Right lobe of liver (tissue), 6 donors: ENCODE data around the gene GMDS. TPM values are rescaled to one million over a fixed set of nuclear protein-coding genes. Genes with fewer than 3 reads are reported as not detected.

Source experiments
- ATAC-seq, 4 donors: fragments of 200-7000 bp; cut with Tn5 transposase; one replicate each; pipeline ENCODE4 v1.9.1; 2020; ENCODE audit warnings: mild to moderate bottlenecking in 4 of 4, moderate library complexity in 4 of 4
- DNase-seq, 3 donors: peaks; one replicate each; pipeline ENCODE4 v3.0.0-alpha.2; 2020
- H3K27ac ChIP-seq, 3 donors: fragments of 200-600 bp; one replicate each; pipeline ENCODE4 v1.8.0; 2022
- H3K27me3 ChIP-seq, 2 donors: fragments of 200-600 bp; one replicate each; pipeline ENCODE4 v1.8.0; 2022
- H3K36me3 ChIP-seq, 4 donors: fragments of 200-600 bp; sonication (generic) in 1 of 4; one replicate each; pipeline versions ENCODE4 v1.5.1 to v1.8.0; 2017 to 2022; ENCODE audit warnings: control low read depth in 1 of 4
- H3K4me1 ChIP-seq, 4 donors: fragments of 200-600 bp; sonication (generic) in 1 of 4; one replicate each; pipeline versions ENCODE4 v1.5.1 to v1.8.0; 2017 to 2022; ENCODE audit warnings: control low read depth in 1 of 4
- H3K4me3 ChIP-seq, 3 donors: fragments of 200-600 bp; one replicate each; pipeline ENCODE4 v1.8.0; 2022
- H3K9me3 ChIP-seq, 4 donors: fragments of 200-600 bp; sonication (generic) in 1 of 4; one replicate each; pipeline versions ENCODE4 v1.5.1 to v1.8.0; 2017 to 2022; ENCODE audit warnings: control low read depth in 1 of 4
- CTCF ChIP-seq, 4 donors: fragments of 200-600 bp in 3 of 4; fragments of 450-650 bp in 1 of 4; IDR thresholded peaks; one replicate each; pipeline versions ENCODE4 v1.5.1 to v1.8.0; 2016 to 2022; ENCODE audit warnings: antibody characterized with exemption in 4 of 4, mild to moderate bottlenecking in 2 of 4
- POLR2A ChIP-seq: fragments of 450-650 bp; IDR thresholded peaks from one replicate; pipeline ENCODE4 v1.6.1; 2017; ENCODE audit warnings: antibody characterized with exemption, mild to moderate bottlenecking
- WGBS: methylation state at CpG from one replicate; pipeline ENCODE4 v1.1.6; 2018; ENCODE audit warnings: low coverage, low lambda C conversion rate; ENCODE audit not compliant: insufficient coverage; ENCODE audit errors: missing lambda C conversion rate; 5-methylcytosine and 5-hydroxymethylcytosine counted together
- intact Hi-C, 2 donors: fragments of 100-400 bp; cut with DNase I; formaldehyde crosslinking; loops; one replicate each; pipeline versions ENCODE4 v1.11.2 to v1.14.1; 2022
- total RNA-seq, 6 experiments: library from RNA; depleted of rRNA in 2 of 6; stranded (reverse); fragments of >200 nt in 2 of 6; fragmentation: NEBNext Ultra II Directional in 3 of 6; extraction: Animal tissue kit (Norgen Biotek cat#: 25700) in 3 of 6; gene quantifications; one replicate each; pipeline versions ENCODE4 v1.1.0 to v1.2.4, GENCODE V29; 2016 to 2023
- donor health status: DM: no; HTN: yes; CAD: no.
- donor health status: DM: no; HTN: no; CAD: no.
- donor health status: DM: no; HTN: no; CAD: no.
- donor health status: DM: no; HTN: yes; CAD: no.
- donor health status: DM: no; HTN: yes; CAD: no.

GMDS gene
- total RNA-seq, 6 experiments from 2014 or later, result 15.9 to 34.4 (median 23.4) TPM

- H3K36me3 ChIP-seq, result no peaks in the 10 kb centered on the region
- H3K4me3 ChIP-seq, result no peak overlapping the region
- WGBS, result 100% methylated on average over 1 of the region's 9 CpGs
- TF ChIP-seq CTCF (IDR thresholded peaks at IDR 0.05) (no peak), POLR2A (no peak)
- intact Hi-C loops, result no loop called here
- no peaks in the 10 kb centered on the region for H3K27me3 ChIP-seq
- H3K9me3 ChIP-seq, result no peaks in the 10 kb centered on the region
- ATAC-seq (no peak), DNase-seq (no peak)
- no peak overlapping the region for H3K27ac ChIP-seq
- H3K4me1 ChIP-seq, result no peaks in the 10 kb centered on the region
These were observed 606.0 kb downstream of the GMDS start for GRCh38 chr6:1639430-1639829.

GRCh38 chr6:1636971-1637871 is 608.2 kb downstream of the GMDS start:
- Histone ChIP-seq H3K27ac (no peak overlapping the region), H3K9me3 (no peaks in the 10 kb centered on the region), H3K27me3 (no peaks in the 10 kb centered on the region), H3K36me3 (no peaks in the 10 kb centered on the region), H3K4me3 (no peak overlapping the region), H3K4me1 (no peaks in the 10 kb centered on the region)
- TF ChIP-seq POLR2A (no peak), CTCF (IDR thresholded peaks at IDR 0.05) (no peak)
- DNase-seq (no peak), ATAC-seq (peak in 2 of 4 donors; percentile 7 to 30)
- 94% methylated on average over 6 of the region's 20 CpGs for WGBS
- intact Hi-C loops, result no loop called here

DNA sequence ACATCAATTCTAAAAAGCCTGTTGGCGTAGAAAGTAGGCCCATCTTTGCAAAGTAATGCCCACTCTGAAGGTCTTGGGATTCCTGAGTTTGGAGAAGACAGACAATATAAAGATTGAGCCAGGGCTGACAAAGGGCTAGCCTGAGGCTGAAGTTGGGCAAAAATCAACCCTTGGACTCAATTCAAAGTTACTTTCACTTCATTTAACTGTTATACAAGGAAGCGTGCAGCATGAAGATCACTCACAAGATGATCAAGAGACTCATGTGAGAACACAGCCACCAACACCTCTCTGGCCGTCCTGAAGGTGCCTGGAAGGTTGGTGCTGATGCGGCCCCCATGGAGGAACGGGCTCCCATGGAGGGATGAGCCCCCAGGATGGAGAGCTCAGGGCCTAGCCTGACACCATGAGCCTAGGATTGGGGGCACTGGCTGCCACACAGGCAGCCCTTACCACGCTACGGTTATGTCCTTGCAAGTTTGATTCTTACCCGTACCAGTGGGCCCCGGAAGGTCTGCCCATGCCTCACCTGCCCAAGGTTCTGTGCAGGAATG is 609.1 kb downstream of the GMDS start:
- WGBS, result 96% methylated on average over 4 of the region's 9 CpGs
- Histone ChIP-seq H3K27ac (no peak overlapping the region), H3K4me1 (no peaks in the 10 kb centered on the region), H3K27me3 (no peaks in the 10 kb centered on the region), H3K4me3 (no peak overlapping the region), H3K36me3 (no peaks in the 10 kb centered on the region), H3K9me3 (no peaks in the 10 kb centered on the region)
- TF ChIP-seq CTCF (IDR thresholded peaks at IDR 0.05) (no peak), POLR2A (no peak)
- no peak for DNase-seq
- no peak for ATAC-seq
- intact Hi-C loops, result no loop called here

- DNase-seq, result no peak
These were observed 609.9 kb downstream of the GMDS start for GRCh38 chr6:1635305-1636010.

More at GRCh38 chr6:1635305-1636010, 609.9 kb downstream of the GMDS start:
- no peaks in the 10 kb centered on the region for H3K4me1 ChIP-seq
- intact Hi-C loops, result no loop called here
- no peaks in the 10 kb centered on the region for H3K27me3 ChIP-seq
- WGBS, result 59% methylated on average over 7 of the region's 23 CpGs
- no peaks in the 10 kb centered on the region for H3K9me3 ChIP-seq
- H3K36me3 ChIP-seq, result no peaks in the 10 kb centered on the region
- H3K4me3 ChIP-seq, result no peak overlapping the region
- TF ChIP-seq CTCF (IDR thresholded peaks at IDR 0.05) (no peak), POLR2A (no peak)
- peak in 2 of 4 donors; percentile 14 to 48 for ATAC-seq
- H3K27ac ChIP-seq, result no peak overlapping the region
